SU-DHL-6 (cell line): ENCODE measurements around the gene ARMS2.

ENCODE experiments used
- CTCF ChIP-seq: fragments of 200-600 bp; sonication (generic); IDR thresholded peaks from one replicate; pipeline ENCODE4 v1.5.1; 2017; ENCODE audit warnings: antibody characterized with exemption, mild to moderate bottlenecking, low read length, moderate library complexity; ENCODE audit not compliant: insufficient read depth, poor library complexity, severe bottlenecking
- EZH2phosphoT487 ChIP-seq: fragments of 200-600 bp; sonication (generic), shearing (Covaris generic); conservative IDR thresholded peaks from 2 replicates; pipeline ENCODE4 v1.6.1; 2018; ENCODE audit warnings: mild to moderate bottlenecking, antibody characterized with exemption, low read length, moderate library complexity, mixed read lengths

GRCh38 chr10:122455376-122456079 is 1.1 kb downstream of the ARMS2 start:
- TF ChIP-seq CTCF = no peak
- TF ChIP-seq EZH2phosphoT487 = no peak
